NCI-H2196 (cell line): ENCODE data around the gene FIGNL2.

Source experiments
- DNase-seq: peaks from one replicate; lab custom pipeline; 2025; ENCODE audit not compliant: unreplicated experiment; lab: John Stamatoyannopoulos, UW

The FIGNL2 gene

GRCh38 chr12:51862947-51863346 is 14.4 kb upstream of the FIGNL2 start:
- DNase-seq: no peak

- no peak for DNase-seq
Measured at GRCh38 chr12:51860986-51861385, 12.5 kb upstream of the FIGNL2 start.

- no peak for DNase-seq
Measured at GRCh38 chr12:51855586-51856428, 7.3 kb upstream of the FIGNL2 start.

- no peak for DNase-seq
Measured at GRCh38 chr12:51852404-51853137, 4.1 kb upstream of the FIGNL2 start.

- no peak for DNase-seq
Measured at GRCh38 chr12:51851413-51852124, 3.1 kb upstream of the FIGNL2 start.

GRCh38 chr12:51850965-51851299 is 2.4 kb upstream of the FIGNL2 start:
- DNase-seq: no peak

- no peak for DNase-seq
Measured at GRCh38 chr12:51850081-51850964, 1.8 kb upstream of the FIGNL2 start.

GRCh38 chr12:51848841-51849735 is 570 bp upstream of the FIGNL2 start:
- no peak for DNase-seq

- DNase-seq: no peak
Measured at GRCh38 chr12:51847643-51848325, 734 bp downstream of the FIGNL2 start.

- DNase-seq: no peak
Measured at GRCh38 chr12:51846911-51847642, 1.4 kb downstream of the FIGNL2 start.

- DNase-seq: no peak
Measured at GRCh38 chr12:51846271-51846691, 2.2 kb downstream of the FIGNL2 start.

- no peak for DNase-seq
Measured at GRCh38 chr12:51845482-51845881, 3.0 kb downstream of the FIGNL2 start.

- no peak for DNase-seq
Measured at GRCh38 chr12:51844854-51845253, 3.7 kb downstream of the FIGNL2 start.

- DNase-seq: no peak
Measured at GRCh38 chr12:51841727-51842126, 6.8 kb downstream of the FIGNL2 start.

GRCh38 chr12:51840966-51841365 is 7.6 kb downstream of the FIGNL2 start:
- DNase-seq: no peak

GRCh38 chr12:51839310-51839947 is 9.1 kb downstream of the FIGNL2 start:
- DNase-seq: no peak

- DNase-seq: no peak
Measured at GRCh38 chr12:51838762-51839161, 9.8 kb downstream of the FIGNL2 start.

GRCh38 chr12:51838036-51838435 is 10.5 kb downstream of the FIGNL2 start:
- no peak for DNase-seq
